ACC112 (cell line): ENCODE results near the gene PSMB5.

Experiments used
- H2AFZ ChIP-seq: fragments of 200-600 bp; sonication (generic); one replicate; pipeline ENCODE4 v1.6.0; 2017; ENCODE audit warnings: antibody characterized with exemption, low read length; ENCODE audit not compliant: unreplicated experiment
- H3K27ac ChIP-seq: fragments of 200-600 bp; sonication (generic); 2 replicates; pipeline ENCODE4 v1.5.1; 2014; ENCODE audit warnings: low read depth, mild to moderate bottlenecking, antibody characterized with exemption, low read length, moderate library complexity
- H3K27me3 ChIP-seq: fragments of 200-600 bp; sonication (generic); 2 replicates; pipeline ENCODE4 v1.6.1; 2014; ENCODE audit warnings: mild to moderate bottlenecking, antibody characterized with exemption, low read length, moderate library complexity, mixed read lengths; ENCODE audit not compliant: insufficient read depth
- H3K36me3 ChIP-seq: fragments of 200-600 bp; sonication (generic); 2 replicates; pipeline ENCODE4 v1.6.1; 2016; ENCODE audit warnings: mild to moderate bottlenecking, antibody characterized with exemption, low read length, moderate library complexity, mixed read lengths; ENCODE audit not compliant: insufficient read depth
- H3K4me1 ChIP-seq: fragments of 200-600 bp; sonication (generic); one replicate; pipeline ENCODE4 v1.6.1; 2016; ENCODE audit warnings: low read length, mixed read lengths; ENCODE audit not compliant: insufficient read depth, unreplicated experiment, control insufficient read depth
- H3K4me3 ChIP-seq: fragments of 200-600 bp; sonication (generic); 2 replicates; pipeline ENCODE4 v1.5.1; 2014; ENCODE audit warnings: mild to moderate bottlenecking, low read depth, low read length
- H3K79me2 ChIP-seq: fragments of 200-600 bp; sonication (generic); one replicate; pipeline ENCODE4 v1.6.0; 2016; ENCODE audit warnings: low read length; ENCODE audit not compliant: control insufficient read depth, unreplicated experiment, insufficient read depth

Gene PSMB5

GRCh38 chr14:23058654-23059504 is 24.2 kb upstream of the PSMB5 start:
- Histone ChIP-seq H3K4me1 (peaks cover 17% of the 10 kb centered on the region), H3K27ac (no peak overlapping the region), H3K4me3 (no peak overlapping the region), H2AFZ (no peak overlapping the region), H3K79me2 (peaks cover 8% of the 10 kb centered on the region), H3K27me3 (no peaks in the 10 kb centered on the region), H3K36me3 (peaks cover 29% of the 10 kb centered on the region; the same call in 1 of the 2 replicates)

- Histone ChIP-seq H2AFZ (no peak overlapping the region), H3K4me3 (peak overlapping the region; percentile 81), H3K79me2 (peaks cover 8% of the 10 kb centered on the region), H3K36me3 (peaks cover 21% of the 10 kb centered on the region; the same call in 1 of the 2 replicates), H3K4me1 (peaks cover 17% of the 10 kb centered on the region), H3K27ac (peak overlapping the region; percentile 11; the same call in 1 of the 2 replicates), H3K27me3 (no peaks in the 10 kb centered on the region)
Observed at GRCh38 chr14:23057757-23058653, 23.3 kb upstream of the PSMB5 start.

- H3K79me2 ChIP-seq = peaks cover 8% of the 10 kb centered on the region
- peak within 1 kb of the TSS; percentile 81 for H3K4me3 ChIP-seq
- no peaks in the 10 kb centered on the region for H3K27me3 ChIP-seq
- peak within 1 kb of the TSS; percentile 11; the same call in 1 of the 2 replicates for H3K27ac ChIP-seq
- H2AFZ ChIP-seq = peak within 1 kb of the TSS; percentile 32
- peaks cover 9% of the 10 kb centered on the region for H3K4me1 ChIP-seq
- peaks cover 12% of the 10 kb centered on the region; the same call in 1 of the 2 replicates for H3K36me3 ChIP-seq
Observed at GRCh38 chr14:23056956-23057756, 22.5 kb upstream of the PSMB5 start, which contains the start of gene CDH24. TSS of gene CDH24 (minus strand) at chr14:23057520. CDS start at chr14:23055733, 1,787 bp downstream.

- H3K27ac ChIP-seq = no peak overlapping the region
Observed at GRCh38 chr14:23056145-23056955, 21.6 kb upstream of the PSMB5 start.

GRCh38 chr14:23055621-23056144 is 21.0 kb upstream of the PSMB5 start:
- H2AFZ ChIP-seq = no peak overlapping the region
- peaks cover 2% of the 10 kb centered on the region for H3K79me2 ChIP-seq
- H3K4me3 ChIP-seq = peak overlapping the region; percentile 81; the same call in 1 of the 2 replicates
- H3K4me1 ChIP-seq = peaks cover 8% of the 10 kb centered on the region
- H3K36me3 ChIP-seq = peaks cover 7% of the 10 kb centered on the region; the same call in 1 of the 2 replicates
- H3K27ac ChIP-seq = no peak overlapping the region
- no peaks in the 10 kb centered on the region for H3K27me3 ChIP-seq

More at GRCh38 chr14:23056145-23056955, 21.6 kb upstream of the PSMB5 start:
- Histone ChIP-seq H3K36me3 (peaks cover 12% of the 10 kb centered on the region; the same call in 1 of the 2 replicates), H2AFZ (peak overlapping the region; percentile 32), H3K4me3 (peak overlapping the region; percentile 81), H3K4me1 (peaks cover 8% of the 10 kb centered on the region), H3K27me3 (no peaks in the 10 kb centered on the region), H3K79me2 (peaks cover 8% of the 10 kb centered on the region)

- H3K27me3 ChIP-seq = no peaks in the 10 kb centered on the region
- peaks cover 8% of the 10 kb centered on the region for H3K4me1 ChIP-seq
- H3K36me3 ChIP-seq = 0 out of 2 replicates have a peak, but pooled peaks cover 2% of the 10 kb centered on the region
- no peaks in the 10 kb centered on the region for H3K79me2 ChIP-seq
- H3K27ac ChIP-seq = no peak overlapping the region
- no peak overlapping the region for H3K4me3 ChIP-seq
- H2AFZ ChIP-seq = no peak overlapping the region
Observed at GRCh38 chr14:23055147-23055550, 20.4 kb upstream of the PSMB5 start.

GRCh38 chr14:23054000-23054811 is 19.5 kb upstream of the PSMB5 start:
- peaks cover 8% of the 10 kb centered on the region for H3K4me1 ChIP-seq
- H3K4me3 ChIP-seq = no peak overlapping the region
- H2AFZ ChIP-seq = no peak overlapping the region
- H3K79me2 ChIP-seq = no peaks in the 10 kb centered on the region
- no peaks in the 10 kb centered on the region for H3K27me3 ChIP-seq
- no peaks in the 10 kb centered on the region for H3K36me3 ChIP-seq
- no peak overlapping the region for H3K27ac ChIP-seq

- Histone ChIP-seq H3K4me3 (no peak overlapping the region), H3K27me3 (no peaks in the 10 kb centered on the region), H2AFZ (no peak overlapping the region), H3K4me1 (peaks cover 8% of the 10 kb centered on the region), H3K79me2 (no peaks in the 10 kb centered on the region), H3K36me3 (no peaks in the 10 kb centered on the region), H3K27ac (no peak overlapping the region)
Observed at GRCh38 chr14:23053426-23053825, 18.7 kb upstream of the PSMB5 start.

GRCh38 chr14:23052671-23053070 is 18.0 kb upstream of the PSMB5 start:
- no peaks in the 10 kb centered on the region for H3K79me2 ChIP-seq
- H3K4me3 ChIP-seq = no peak overlapping the region
- H2AFZ ChIP-seq = no peak overlapping the region
- H3K27me3 ChIP-seq = no peaks in the 10 kb centered on the region
- H3K4me1 ChIP-seq = peaks cover 8% of the 10 kb centered on the region
- H3K27ac ChIP-seq = no peak overlapping the region
- no peaks in the 10 kb centered on the region for H3K36me3 ChIP-seq
